HG03196 (cell line): ENCODE data around the gene GRHPR.
"Not testable (repeated sequence)": the region's sequence is repeated elsewhere in the genome, so short reads cannot be mapped to it uniquely, and the experiment has no call there.

ENCODE experiments used
- ATAC-seq: cut with Tn5 transposase; IDR thresholded peaks from one replicate; pipeline ENCODE4 v1.9.1; 2021; ENCODE audit not compliant: unreplicated experiment

Gene GRHPR

GRCh38 chr9:37444890-37445289, 22.4 kb downstream of the GRHPR start:
- ATAC-seq, result no peak

- ATAC-seq, result no peak
Observed at GRCh38 chr9:37445832-37446231, 23.3 kb downstream of the GRHPR start.

DNA sequence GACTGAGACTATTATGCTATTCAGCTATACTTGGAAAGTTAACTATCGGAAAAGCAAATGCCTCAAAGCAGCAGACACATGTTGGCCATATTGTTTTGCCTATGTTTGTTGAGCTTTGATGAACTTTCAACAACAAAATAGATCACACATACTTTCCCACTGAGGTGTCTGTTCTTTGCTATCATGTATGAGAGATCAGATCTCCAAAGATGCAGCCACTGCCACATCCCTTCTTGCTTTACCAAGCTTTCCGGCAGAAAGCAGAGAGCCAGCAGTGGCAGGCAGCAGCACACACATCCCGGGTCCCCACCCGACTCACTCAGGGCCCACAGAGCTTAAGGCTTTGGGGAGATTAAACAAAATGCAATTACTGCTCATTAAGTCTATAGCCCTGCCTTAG, 23.9 kb downstream of the GRHPR start:
- no peak for ATAC-seq

- no peak for ATAC-seq
Observed at GRCh38 chr9:37447111-37447510, 24.6 kb downstream of the GRHPR start.

DNA sequence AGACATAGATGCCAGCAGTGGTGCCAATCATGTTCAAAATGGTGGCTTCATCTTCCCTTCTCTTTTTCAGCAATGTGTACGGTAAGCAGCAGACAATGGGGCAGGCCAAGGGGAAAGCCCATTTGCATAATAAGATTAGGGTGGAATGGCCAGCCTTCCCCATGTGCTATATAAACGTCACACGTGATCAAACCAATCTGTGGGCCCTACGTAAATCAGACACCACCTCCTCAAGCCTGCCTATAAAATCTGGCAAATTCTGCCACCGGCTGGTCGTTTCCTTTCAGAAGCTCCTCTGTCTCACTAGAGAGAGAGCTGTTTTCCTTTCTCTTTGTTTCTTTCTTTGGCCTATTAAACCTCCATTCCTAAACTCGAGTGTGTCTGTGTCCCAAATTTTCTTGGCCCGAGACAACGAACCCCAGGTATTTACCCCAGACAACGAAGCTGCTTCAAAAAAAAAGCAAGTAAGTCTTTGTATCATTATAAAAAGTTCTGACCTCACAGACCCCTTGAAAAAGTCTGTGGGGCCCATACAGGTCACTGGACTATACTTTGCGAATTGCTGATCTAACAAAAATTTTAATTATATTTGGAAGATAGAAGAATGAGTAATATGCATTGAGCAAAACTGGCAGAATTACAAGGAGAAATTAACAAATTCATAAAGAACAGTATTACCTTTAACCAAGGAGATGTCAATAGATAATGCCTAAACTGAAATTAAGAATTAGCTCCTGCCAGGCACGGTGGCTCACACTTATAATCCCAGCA, 27.6 kb downstream of the GRHPR start:
- ATAC-seq, result no peak

GRCh38 chr9:37451628-37452027, 29.1 kb downstream of the GRHPR start:
- no peak for ATAC-seq

DNA sequence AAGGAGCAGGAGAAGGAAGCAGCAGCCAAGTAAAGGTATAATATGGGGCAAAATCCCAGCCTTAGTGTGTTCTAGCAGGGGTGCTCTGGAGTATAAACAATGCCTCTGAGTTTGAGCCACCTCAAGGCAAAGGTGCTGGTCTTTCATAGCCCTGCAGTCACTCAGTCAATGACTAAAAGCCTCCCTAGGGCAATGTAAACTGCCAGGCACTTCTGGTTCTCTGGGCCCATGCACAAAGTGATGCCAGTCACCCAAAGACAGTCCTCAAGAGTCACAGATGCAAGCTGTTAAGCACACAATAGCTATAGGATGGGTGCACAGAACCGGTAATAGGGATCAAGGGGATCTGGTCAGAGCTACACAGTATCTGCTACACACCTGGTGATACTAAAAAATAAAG, 30.1 kb downstream of the GRHPR start:
- no peak for ATAC-seq

GRCh38 chr9:37453827-37454226, 31.3 kb downstream of the GRHPR start:
- ATAC-seq, result no peak

DNA sequence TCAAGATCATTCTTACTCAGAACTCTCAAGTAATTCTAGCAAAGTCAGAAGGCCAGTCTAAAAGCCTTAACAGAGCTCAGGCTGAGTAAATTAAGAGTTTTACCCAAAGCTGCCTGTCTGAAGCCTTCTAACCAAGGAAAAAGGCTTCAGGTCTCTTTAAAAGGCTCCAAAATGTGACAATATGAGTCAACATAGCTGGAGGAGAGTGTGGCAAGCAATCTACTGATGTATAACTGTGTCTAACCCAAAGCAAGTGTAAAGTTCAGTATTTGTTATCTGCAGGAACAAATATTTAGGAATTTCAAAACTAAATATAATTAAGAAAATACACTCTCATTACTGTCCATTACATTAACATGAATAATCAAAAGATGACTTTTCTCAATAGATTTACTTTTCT, 31.7 kb downstream of the GRHPR start:
- ATAC-seq, result no peak

DNA sequence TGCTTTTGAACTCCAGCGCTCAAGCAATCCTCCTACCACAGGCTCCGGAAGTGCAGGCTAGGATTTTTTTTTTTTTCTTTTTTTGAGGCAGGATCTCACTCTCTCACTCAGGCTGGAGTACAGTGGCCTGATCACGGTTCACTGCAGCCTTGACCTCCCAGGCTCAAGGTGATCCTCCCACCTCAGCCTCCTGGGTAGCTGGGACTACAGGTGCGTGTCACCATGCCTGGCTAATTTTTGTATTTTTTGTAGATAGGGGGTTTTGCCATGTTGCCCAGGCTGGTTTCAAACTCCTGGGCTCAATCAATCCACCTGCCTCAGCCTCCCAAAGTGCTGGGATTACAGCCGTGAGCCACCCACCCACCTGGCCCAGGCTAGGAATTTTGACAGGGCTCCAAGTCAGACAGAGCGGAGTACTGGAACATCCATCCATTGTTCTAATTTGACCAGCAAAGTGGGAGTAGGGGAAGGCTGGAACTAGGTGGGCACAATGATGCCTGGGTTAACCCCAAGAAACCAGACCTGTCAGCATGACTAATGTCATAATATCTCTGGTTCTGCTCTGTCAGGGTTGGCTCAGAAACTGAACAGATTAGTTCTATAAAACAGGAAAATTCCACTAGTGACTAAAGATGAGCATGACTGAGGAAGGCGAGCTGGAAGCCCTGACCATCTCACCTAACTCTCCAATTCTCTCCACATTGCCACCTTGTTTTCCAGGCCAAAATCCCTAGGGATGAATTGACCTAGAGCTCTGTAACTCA, 33.6 kb downstream of the GRHPR start:
- no peak for ATAC-seq

GRCh38 chr9:37456817-37457216, 34.3 kb downstream of the GRHPR start:
- ATAC-seq, result no peak

- ATAC-seq, result no peak
Observed at GRCh38 chr9:37464006-37464405, 41.5 kb downstream of the GRHPR start.

- peak; percentile 33 for ATAC-seq
Observed at GRCh38 chr9:37464426-37465248, 42.1 kb downstream of the GRHPR start.

GRCh38 chr9:37465249-37466036, 42.9 kb downstream of the GRHPR start, which contains the start of gene ZBTB5:
Gene ZBTB5, minus strand, starts transcription at chr9:37465450. Its CDS starts 22,899 bp downstream, at chr9:37442551.
- peak; percentile 83 for ATAC-seq

DNA sequence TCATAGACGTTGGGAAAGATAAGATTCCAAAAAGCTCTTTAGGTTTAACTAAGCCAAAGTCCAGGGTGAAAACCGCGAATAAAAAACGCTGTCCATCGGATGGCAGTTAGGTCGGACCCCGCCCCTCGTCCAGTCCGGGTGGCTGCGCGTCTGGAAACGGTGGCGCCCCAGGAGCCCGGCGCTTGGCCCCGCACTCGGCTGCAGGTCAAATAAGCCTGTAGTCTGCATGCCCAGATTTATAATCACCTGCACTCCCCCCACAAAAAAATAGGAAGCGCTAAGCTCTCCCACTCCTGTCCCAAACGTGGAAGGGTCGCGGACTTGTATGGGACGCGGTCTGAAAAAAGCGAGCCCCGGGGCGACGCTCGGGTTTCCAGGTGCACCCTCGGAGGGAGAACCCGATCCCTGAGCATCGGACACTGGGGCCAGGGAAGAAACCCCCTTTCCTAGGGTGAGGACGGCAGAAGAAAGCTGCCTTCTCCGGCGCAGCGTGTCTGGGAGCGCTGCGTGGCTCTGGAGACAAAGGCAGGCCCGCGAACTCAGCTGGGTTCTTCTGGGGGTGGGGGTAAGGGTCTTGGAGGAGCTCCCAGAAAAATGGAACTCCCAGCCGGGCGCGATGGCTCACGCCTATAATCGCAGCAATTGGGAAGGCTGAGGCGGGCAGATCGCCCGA, 43.7 kb downstream of the GRHPR start:
- peak; percentile 25 for ATAC-seq

DNA sequence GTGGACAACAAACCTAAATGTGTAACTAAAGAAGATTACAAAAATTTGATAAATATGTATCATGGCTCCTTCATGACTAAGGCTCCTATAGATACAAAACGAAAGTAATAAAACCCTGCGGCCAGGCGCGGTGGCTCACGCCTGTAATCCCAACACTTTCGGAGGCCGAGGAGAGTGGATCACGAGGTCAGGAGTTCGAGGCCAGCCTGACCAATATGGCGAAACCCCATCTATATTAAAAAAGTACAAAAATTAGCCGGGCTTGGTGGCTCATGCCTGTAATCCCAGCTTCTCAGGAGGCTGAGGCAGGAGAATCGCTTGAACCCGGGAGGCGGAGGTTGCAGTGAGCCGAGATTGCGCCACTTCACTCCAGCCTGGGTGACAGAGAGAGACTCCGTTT, 45.0 kb downstream of the GRHPR start:
- not testable (repeated sequence) for ATAC-seq

DNA sequence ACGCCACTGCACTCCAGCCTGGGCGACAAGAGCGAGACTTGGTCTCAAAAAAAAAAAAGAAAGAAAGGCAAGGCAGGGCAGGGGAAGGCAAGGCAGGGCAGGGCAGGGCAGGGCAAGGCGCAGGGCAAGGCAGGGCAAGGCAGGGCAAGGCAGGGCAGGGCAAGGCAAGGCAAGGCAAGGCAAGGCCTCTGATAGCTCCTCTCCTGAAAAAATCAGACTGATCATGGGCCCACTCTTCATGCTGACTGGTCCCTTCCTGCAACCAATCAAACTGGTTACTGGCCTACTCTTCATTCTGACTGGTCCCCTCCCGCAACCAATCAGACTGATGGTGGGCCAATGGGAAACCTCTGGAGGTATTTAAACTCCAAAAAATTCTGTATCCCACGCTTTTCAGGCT, 46.1 kb downstream of the GRHPR start:
- no peak for ATAC-seq

DNA sequence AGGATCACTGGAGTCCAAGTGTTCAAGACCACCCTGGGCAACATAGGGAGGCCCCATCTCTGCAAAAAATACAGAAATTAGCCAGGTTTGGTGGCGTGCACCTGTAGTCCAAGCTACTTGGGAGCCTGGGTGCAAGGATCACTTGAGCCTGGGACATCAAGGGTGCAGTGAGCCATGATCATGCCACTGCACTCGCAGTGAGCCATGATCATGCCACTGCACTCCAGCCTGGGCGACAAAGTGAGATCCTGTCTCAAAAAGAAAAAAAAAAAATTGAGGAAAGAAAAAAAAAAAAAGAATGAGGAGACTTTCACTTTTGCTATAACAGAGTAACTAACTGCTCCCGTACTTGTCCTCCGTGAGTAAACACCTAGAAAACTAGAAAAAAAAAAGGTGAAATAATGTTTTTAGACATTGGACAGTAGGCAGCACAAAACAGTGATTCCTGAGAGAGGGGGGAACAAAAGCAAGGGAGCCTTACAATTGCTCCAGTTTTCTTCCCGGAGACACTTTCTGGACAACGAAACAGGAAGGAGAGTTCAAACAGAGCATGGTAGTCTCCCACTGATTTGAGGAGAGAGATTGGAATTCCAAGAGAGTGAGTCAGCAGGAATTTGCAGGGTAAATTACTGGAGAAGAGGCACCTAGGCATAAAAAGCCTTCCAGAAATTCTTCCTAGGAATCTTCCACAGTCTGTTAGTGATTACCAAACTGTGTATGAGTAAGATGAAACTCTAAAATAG, 49.6 kb downstream of the GRHPR start:
- ATAC-seq, result no peak

- not testable (repeated sequence) for ATAC-seq
Observed at GRCh38 chr9:37473982-37474381, 51.5 kb downstream of the GRHPR start.
